Natural killer cell (primary cell): Measurements from ENCODE around the gene ARMH3. TPM values are rescaled to one million over a fixed set of nuclear protein-coding genes. Genes with fewer than 3 reads are reported as not detected.

Experiments
- ATAC-seq, 3 donors: fragments of 150-1000 bp in 2 of 3; fragments of 200-7000 bp in 1 of 3; cut with Tn5 transposase; 1 replicate in 1 of 3; 2 replicates in 2 of 3; pipeline ENCODE4 v1.10.0; 2021; ENCODE audit warnings: mild to moderate bottlenecking in 2 of 3, moderate library complexity in 2 of 3
- DNase-seq, 2 donors: peaks; one replicate each; pipeline versions ENCODE4 v3.0.0 to v3.0.0-alpha.2; 2013 to 2021; ENCODE audit warnings: mixed read lengths in 1 of 2
- H3K27ac ChIP-seq: one replicate; pipeline ENCODE4 v1.5.1; 2013; ENCODE audit warnings: mild to moderate bottlenecking, low read length
- H3K27me3 ChIP-seq: one replicate; pipeline ENCODE4 v1.6.1; 2013; ENCODE audit warnings: low read length; ENCODE audit not compliant: control insufficient read depth, insufficient read depth
- H3K36me3 ChIP-seq: one replicate; pipeline ENCODE4 v1.6.1; 2013; ENCODE audit warnings: low read length; ENCODE audit not compliant: control insufficient read depth, insufficient read depth
- H3K4me1 ChIP-seq: one replicate; pipeline ENCODE4 v1.6.1; 2013; ENCODE audit warnings: low read length; ENCODE audit not compliant: control insufficient read depth, insufficient read depth
- H3K4me3 ChIP-seq: one replicate; pipeline ENCODE4 v1.5.1; 2013; ENCODE audit warnings: low read length
- H3K9me3 ChIP-seq: one replicate; pipeline ENCODE4 v1.6.1; 2013; ENCODE audit warnings: low read length; ENCODE audit not compliant: control insufficient read depth, insufficient read depth
- H3K27ac Mint-ChIP-seq, 2 donors: one replicate each; pipeline ENCODE4 v1.8.0; 2022; ENCODE audit warnings: mild to moderate bottlenecking in 2 of 2, mixed read lengths in 2 of 2, moderate library complexity in 1 of 2
- H3K27me3 Mint-ChIP-seq, 2 donors: one replicate each; pipeline ENCODE4 v1.8.0; 2022; ENCODE audit warnings: low read depth in 2 of 2, mixed read lengths in 2 of 2
- H3K36me3 Mint-ChIP-seq: one replicate; pipeline ENCODE4 v1.8.0; 2022; ENCODE audit warnings: mixed read lengths
- H3K4me1 Mint-ChIP-seq, 2 donors: one replicate each; pipeline ENCODE4 v1.8.0; 2022; ENCODE audit warnings: mixed read lengths in 2 of 2
- H3K4me3 Mint-ChIP-seq: one replicate; pipeline ENCODE4 v1.8.0; 2022; ENCODE audit warnings: mild to moderate bottlenecking, moderate library complexity, mixed read lengths
- H3K9me3 Mint-ChIP-seq, 2 donors: one replicate each; pipeline ENCODE4 v1.8.0; 2022; ENCODE audit warnings: mixed read lengths in 2 of 2
- WGBS: methylation state at CpG from one replicate; pipeline ENCODE4 v1.1.7; 2013; ENCODE audit warnings: missing lambda C conversion rate; ENCODE audit not compliant: insufficient coverage; 5-methylcytosine and 5-hydroxymethylcytosine counted together
- intact Hi-C: fragments of 100-400 bp; cut with micrococcal nuclease; formaldehyde crosslinking; loops from one replicate; pipeline ENCODE4 v1.14.2; 2022
- total RNA-seq, 4 donors: library from RNA; stranded (reverse); fragments of 120-200 nt in 1 of 4; gene quantifications; one replicate each; pipeline versions ENCODE4 v1.2.3 to v1.2.4, GENCODE V29; 2013 to 2022
- TF ChIP-seq, protein P1 (sequence below): fragments of 200-600 bp; IDR thresholded peaks from one replicate; pipeline ENCODE4 v1.8.0; 2022; ENCODE audit warnings: antibody characterized with exemption

The ARMH3 gene
- total RNA-seq, 3 donors from 2014 or later (not counting 1 experiment from before 2014, with no cell fraction given) = 29.9 to 38.9 (median 35.4) TPM

DNA sequence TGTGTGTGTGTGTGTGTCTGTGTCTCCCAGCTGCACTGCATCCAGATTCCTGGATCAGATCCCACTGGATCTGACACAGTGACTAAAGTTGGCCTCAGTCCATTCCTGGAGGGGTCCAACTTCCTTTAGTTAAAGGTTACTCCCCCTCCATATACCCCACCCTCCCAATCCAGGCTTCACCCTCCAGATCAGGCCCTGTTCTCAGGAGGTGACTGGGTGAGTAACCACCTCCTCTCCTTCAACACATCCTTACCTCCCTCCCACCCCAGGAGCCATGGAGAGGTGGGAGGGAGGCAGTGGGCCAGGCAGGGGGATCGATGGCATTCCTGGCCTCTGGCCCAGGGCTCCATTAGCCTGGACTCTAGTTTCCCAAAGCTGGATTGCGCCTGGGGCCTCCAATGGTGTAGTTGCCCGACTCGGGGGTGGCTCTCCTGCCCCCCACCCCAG lies 223.6 kb downstream of the ARMH3 start:
- no peaks in the 10 kb centered on the region for H3K9me3 ChIP-seq
- no peak overlapping the region for H3K4me3 Mint-ChIP-seq
- TF ChIP-seq, protein P1, sequence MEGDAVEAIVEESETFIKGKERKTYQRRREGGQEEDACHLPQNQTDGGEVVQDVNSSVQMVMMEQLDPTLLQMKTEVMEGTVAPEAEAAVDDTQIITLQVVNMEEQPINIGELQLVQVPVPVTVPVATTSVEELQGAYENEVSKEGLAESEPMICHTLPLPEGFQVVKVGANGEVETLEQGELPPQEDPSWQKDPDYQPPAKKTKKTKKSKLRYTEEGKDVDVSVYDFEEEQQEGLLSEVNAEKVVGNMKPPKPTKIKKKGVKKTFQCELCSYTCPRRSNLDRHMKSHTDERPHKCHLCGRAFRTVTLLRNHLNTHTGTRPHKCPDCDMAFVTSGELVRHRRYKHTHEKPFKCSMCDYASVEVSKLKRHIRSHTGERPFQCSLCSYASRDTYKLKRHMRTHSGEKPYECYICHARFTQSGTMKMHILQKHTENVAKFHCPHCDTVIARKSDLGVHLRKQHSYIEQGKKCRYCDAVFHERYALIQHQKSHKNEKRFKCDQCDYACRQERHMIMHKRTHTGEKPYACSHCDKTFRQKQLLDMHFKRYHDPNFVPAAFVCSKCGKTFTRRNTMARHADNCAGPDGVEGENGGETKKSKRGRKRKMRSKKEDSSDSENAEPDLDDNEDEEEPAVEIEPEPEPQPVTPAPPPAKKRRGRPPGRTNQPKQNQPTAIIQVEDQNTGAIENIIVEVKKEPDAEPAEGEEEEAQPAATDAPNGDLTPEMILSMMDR = no peak
- no peak for DNase-seq
- WGBS = 97% methylated on average over 4 of the region's 4 CpGs
- no peak overlapping the region for H3K27ac ChIP-seq
- H3K9me3 Mint-ChIP-seq = no peaks in the 10 kb centered on the region
- peaks cover 30 to 47% of the 10 kb centered on the region in 2 donors for H3K4me1 Mint-ChIP-seq
- intact Hi-C loops = no loop called here
- no peaks in the 10 kb centered on the region for H3K36me3 ChIP-seq
- H3K27me3 ChIP-seq = no peaks in the 10 kb centered on the region
- H3K27me3 Mint-ChIP-seq = no peaks in the 10 kb centered on the region
- H3K4me3 ChIP-seq = no peak overlapping the region
- peaks cover 52% of the 10 kb centered on the region for H3K4me1 ChIP-seq
- no peaks in the 10 kb centered on the region for H3K36me3 Mint-ChIP-seq
- no peak for ATAC-seq
- no peak overlapping the region for H3K27ac Mint-ChIP-seq

DNA sequence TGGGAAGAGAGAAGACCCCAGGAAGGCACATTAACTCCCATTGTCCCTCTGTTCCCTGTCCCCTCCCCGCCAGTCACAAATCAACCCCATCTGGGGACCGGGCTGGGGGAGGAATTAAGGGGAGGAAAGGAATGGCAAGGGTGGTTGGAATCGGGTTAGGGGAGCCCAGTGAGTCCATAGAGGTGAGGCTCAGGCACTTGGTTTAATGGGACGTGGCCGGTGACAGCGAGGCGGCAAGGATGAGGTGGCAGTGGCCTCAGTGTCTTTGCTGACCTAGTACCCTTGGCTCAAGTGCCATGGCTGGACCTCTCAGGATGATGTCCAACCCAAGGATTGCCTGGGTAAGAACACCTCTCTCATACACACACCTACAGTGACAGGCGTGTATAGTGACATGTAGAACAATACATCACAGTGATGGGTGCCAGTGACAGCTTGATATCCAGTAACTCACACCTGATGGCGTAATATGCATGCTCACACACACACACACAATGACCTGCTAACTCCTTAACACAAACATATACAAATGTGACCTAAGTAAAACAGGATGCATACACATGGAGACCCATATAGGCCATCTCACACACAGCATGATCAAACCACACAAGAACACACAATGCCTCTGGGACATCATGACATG lies 224.7 kb downstream of the ARMH3 start:
- Histone ChIP-seq H3K36me3 (no peaks in the 10 kb centered on the region), H3K27me3 (no peaks in the 10 kb centered on the region), H3K4me1 (peaks cover 51% of the 10 kb centered on the region), H3K9me3 (no peaks in the 10 kb centered on the region), H3K4me3 (peak overlapping the region; percentile 47), H3K27ac (peak overlapping the region; percentile 82)
- ATAC-seq = no peak
- Mint-ChIP-seq H3K27ac (peak overlapping the region; percentile 93 to 94), H3K4me3 (peak overlapping the region; percentile 90), H3K36me3 (no peaks in the 10 kb centered on the region), H3K9me3 (no peaks in the 10 kb centered on the region), H3K4me1 (peaks cover 30 to 47% of the 10 kb centered on the region in 2 donors), H3K27me3 (no peaks in the 10 kb centered on the region)
- 62% methylated on average over 8 of the region's 9 CpGs for WGBS
- intact Hi-C loops = no loop called here
- peak in 1 of 2 donors; percentile 31 for DNase-seq
- TF ChIP-seq, protein P1 = no peak

DNA sequence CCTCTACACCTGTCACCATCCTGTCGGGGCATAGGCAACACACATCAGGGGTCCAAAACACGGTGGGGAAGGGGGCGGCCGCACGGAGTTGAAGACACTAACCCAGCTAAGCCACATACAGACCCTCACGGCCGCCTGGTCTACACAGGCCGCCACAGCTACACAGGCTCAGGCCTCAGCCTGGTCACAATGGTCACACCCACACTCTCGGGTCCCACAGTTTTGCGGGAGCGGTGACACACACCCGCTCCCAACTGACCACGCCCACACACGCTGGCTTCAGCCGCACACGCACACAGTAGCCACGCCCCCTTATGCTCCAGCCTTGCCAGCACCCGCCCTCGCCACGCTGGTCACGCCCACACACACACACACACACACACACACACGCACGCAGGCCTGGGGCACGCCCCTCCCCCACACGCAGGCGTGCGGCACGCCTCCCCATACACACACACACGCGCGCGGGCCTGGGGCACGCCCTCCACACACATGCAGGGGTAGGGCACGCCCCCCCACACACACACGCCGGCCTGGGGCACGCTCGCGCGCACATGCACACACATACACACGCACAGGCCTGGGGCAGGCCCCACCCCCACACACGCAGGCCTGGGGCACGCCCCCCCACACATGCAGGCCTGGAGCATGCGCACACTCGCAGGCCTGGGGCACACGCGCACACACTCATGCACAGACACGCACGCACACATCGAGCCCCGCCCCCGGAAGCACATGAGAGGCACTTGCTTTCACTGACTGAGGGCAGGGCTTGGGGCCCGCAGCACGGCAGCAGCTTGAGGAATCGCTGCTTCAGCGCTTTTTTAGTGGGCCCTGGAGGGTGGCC lies 225.4 kb downstream of the ARMH3 start:
- Mint-ChIP-seq H3K36me3 (no peaks in the 10 kb centered on the region), H3K4me1 (peaks cover 30 to 42% of the 10 kb centered on the region in 2 donors), H3K27ac (peak overlapping the region; percentile 93 to 94), H3K27me3 (no peaks in the 10 kb centered on the region), H3K9me3 (no peaks in the 10 kb centered on the region), H3K4me3 (peak overlapping the region; percentile 90)
- Histone ChIP-seq H3K9me3 (no peaks in the 10 kb centered on the region), H3K36me3 (no peaks in the 10 kb centered on the region), H3K27me3 (no peaks in the 10 kb centered on the region), H3K4me3 (peak overlapping the region; percentile 47), H3K27ac (peak overlapping the region; percentile 82), H3K4me1 (peaks cover 43% of the 10 kb centered on the region)
- WGBS = under 1% methylated on average over 56 of the region's 56 CpGs
- ATAC-seq (peak; percentile 77 to 93 (median 80)), DNase-seq (peak; percentile 82 to 98)
- TF ChIP-seq, protein P1 = no peak
- intact Hi-C loops = loop anchor here (1.0 kb wide), 1 partner anchor 12 kb away; the partner anchor contains the start of gene OGA
